Nephron progenitor cell (in vitro differentiated cells): Measurements from ENCODE around the gene OR4D9.
A peak's percentile ranks its signal among the peaks of the same experiment; 100 is the strongest.

ENCODE experiments used
- DNase-seq: peaks from one replicate; pipeline ENCODE4 v3.0.0; 2021
- H3K27ac Mint-ChIP-seq: 2 replicates; pipeline ENCODE4 v1.8.0; 2021; ENCODE audit warnings: mild to moderate bottlenecking, moderate library complexity, mixed read lengths
- H3K27me3 Mint-ChIP-seq: 2 replicates; pipeline ENCODE4 v1.8.0; 2021; ENCODE audit warnings: mild to moderate bottlenecking, low read depth, mixed read lengths; ENCODE audit not compliant: poor library complexity
- H3K36me3 Mint-ChIP-seq: 2 replicates; pipeline ENCODE4 v1.8.0; 2021; ENCODE audit warnings: low read depth, mixed read lengths
- H3K4me1 Mint-ChIP-seq: 2 replicates; pipeline ENCODE4 v1.8.0; 2021; ENCODE audit warnings: mixed read lengths
- H3K4me3 Mint-ChIP-seq: 2 replicates; pipeline ENCODE4 v1.8.0; 2021; ENCODE audit warnings: mild to moderate bottlenecking, moderate library complexity, mixed read lengths
- H3K9me3 Mint-ChIP-seq: 2 replicates; pipeline ENCODE4 v1.8.0; 2021; ENCODE audit warnings: mild to moderate bottlenecking, moderate library complexity, mixed read lengths
- TF ChIP-seq, protein P1 (sequence below): fragments of 200-600 bp; sonication (generic); IDR thresholded peaks from 2 replicates; pipeline ENCODE4 v1.5.0; 2021; ENCODE audit warnings: antibody characterized with exemption

The OR4D9 gene

DNA sequence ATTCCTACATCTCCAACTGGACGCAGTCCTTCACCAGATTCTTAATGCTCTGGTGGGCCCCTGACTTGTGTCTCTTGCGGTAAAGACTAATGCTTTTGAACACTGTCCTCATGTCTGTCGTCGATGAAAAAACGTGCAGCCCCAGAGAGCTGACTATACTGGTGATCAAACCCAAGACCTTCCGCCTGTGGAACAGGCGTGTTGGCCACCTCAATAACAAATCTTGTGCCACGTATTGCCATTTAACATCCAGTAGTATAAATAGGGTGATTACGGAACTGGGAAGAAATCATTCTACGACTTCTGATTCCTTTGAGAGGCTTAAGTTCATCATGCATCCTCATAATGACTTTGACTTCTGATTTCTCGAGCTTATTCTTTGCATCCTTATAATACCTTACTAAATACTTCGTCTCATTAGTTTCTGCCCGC lies 45.6 kb downstream of the OR4D9 start:
- TF ChIP-seq, protein P1, sequence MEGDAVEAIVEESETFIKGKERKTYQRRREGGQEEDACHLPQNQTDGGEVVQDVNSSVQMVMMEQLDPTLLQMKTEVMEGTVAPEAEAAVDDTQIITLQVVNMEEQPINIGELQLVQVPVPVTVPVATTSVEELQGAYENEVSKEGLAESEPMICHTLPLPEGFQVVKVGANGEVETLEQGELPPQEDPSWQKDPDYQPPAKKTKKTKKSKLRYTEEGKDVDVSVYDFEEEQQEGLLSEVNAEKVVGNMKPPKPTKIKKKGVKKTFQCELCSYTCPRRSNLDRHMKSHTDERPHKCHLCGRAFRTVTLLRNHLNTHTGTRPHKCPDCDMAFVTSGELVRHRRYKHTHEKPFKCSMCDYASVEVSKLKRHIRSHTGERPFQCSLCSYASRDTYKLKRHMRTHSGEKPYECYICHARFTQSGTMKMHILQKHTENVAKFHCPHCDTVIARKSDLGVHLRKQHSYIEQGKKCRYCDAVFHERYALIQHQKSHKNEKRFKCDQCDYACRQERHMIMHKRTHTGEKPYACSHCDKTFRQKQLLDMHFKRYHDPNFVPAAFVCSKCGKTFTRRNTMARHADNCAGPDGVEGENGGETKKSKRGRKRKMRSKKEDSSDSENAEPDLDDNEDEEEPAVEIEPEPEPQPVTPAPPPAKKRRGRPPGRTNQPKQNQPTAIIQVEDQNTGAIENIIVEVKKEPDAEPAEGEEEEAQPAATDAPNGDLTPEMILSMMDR = no peak
- DNase-seq = no peak
- Mint-ChIP-seq H3K4me1 (peaks cover 23% of the 10 kb centered on the region), H3K9me3 (peaks cover 3% of the 10 kb centered on the region), H3K27me3 (peaks cover 27% of the 10 kb centered on the region), H3K4me3 (peak overlapping the region; percentile 87), H3K27ac (no peak overlapping the region), H3K36me3 (no peaks in the 10 kb centered on the region)

DNA sequence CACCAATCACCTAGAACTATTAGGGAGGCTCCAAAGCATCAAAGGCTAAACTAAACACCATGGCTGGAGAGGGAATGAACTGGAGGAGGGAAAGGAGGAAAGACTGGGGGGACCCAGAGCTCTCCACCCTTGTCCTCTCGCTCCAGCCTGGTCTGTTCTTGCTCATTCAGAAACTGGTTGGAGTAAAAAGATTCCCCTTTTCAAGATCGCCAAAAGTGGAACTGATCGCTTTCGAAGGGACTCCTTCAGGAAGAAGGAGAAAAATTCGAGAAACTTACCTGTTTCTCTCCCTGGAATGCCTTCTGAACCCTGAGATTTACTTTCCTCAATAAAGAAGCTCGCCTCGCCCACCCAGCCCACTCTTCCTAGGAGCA lies 46.9 kb downstream of the OR4D9 start:
- peak overlapping the region; percentile 87 for H3K4me3 Mint-ChIP-seq

DNA sequence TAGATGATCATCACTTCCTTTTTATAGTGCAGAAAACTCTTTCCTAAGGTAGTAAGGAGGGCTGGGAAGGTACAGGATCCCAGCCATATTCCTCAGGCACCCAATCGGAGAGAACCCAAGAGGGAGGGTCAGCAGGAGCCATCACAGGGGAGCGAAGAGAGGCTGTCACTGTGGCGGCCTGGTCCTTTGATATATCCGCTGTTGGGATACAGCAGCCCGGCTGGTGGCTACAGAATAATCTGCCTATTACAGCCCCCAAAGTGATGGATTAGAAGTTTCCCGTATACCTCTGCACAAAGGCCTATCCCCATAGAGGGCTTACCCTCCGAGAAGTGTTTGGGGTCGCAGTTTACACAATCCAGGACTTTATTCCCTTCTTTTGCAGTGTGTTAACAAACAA lies 48.5 kb downstream of the OR4D9 start:
- DNase-seq = no peak
- Mint-ChIP-seq H3K36me3 (no peaks in the 10 kb centered on the region), H3K27me3 (peaks cover 21% of the 10 kb centered on the region), H3K4me3 (peak overlapping the region; percentile 92), H3K4me1 (peaks cover 19% of the 10 kb centered on the region), H3K9me3 (peaks cover 3% of the 10 kb centered on the region), H3K27ac (peak overlapping the region; percentile 97)
- TF ChIP-seq, protein P1 = no peak

More for the DNA sequence above, 46.9 kb downstream of the OR4D9 start:
- Mint-ChIP-seq H3K36me3 (no peaks in the 10 kb centered on the region), H3K9me3 (peaks cover 3% of the 10 kb centered on the region), H3K27ac (no peak overlapping the region), H3K4me1 (peaks cover 19% of the 10 kb centered on the region), H3K27me3 (peaks cover 27% of the 10 kb centered on the region)
- TF ChIP-seq, protein P1 = no peak
- DNase-seq = no peak

GRCh38 chr11:59560290-59560701 lies 49.0 kb downstream of the OR4D9 start:
- Mint-ChIP-seq H3K9me3 (peaks cover 3% of the 10 kb centered on the region), H3K4me3 (peak overlapping the region; percentile 92), H3K4me1 (peaks cover 19% of the 10 kb centered on the region), H3K27ac (peak overlapping the region; percentile 97), H3K27me3 (peaks cover 21% of the 10 kb centered on the region), H3K36me3 (no peaks in the 10 kb centered on the region)
- peak; percentile 81 for DNase-seq
- TF ChIP-seq, protein P1 = no peak

GRCh38 chr11:59560702-59561473 lies 49.5 kb downstream of the OR4D9 start:
- TF ChIP-seq, protein P1 = no peak
- peak; percentile 86 for DNase-seq
- H3K9me3 Mint-ChIP-seq = peaks cover 3% of the 10 kb centered on the region
- H3K27ac Mint-ChIP-seq = peak overlapping the region; percentile 97
- peaks cover 20% of the 10 kb centered on the region for H3K27me3 Mint-ChIP-seq
- peaks cover 16% of the 10 kb centered on the region for H3K4me1 Mint-ChIP-seq
- H3K36me3 Mint-ChIP-seq = no peaks in the 10 kb centered on the region
- H3K4me3 Mint-ChIP-seq = peak overlapping the region; percentile 92

DNA sequence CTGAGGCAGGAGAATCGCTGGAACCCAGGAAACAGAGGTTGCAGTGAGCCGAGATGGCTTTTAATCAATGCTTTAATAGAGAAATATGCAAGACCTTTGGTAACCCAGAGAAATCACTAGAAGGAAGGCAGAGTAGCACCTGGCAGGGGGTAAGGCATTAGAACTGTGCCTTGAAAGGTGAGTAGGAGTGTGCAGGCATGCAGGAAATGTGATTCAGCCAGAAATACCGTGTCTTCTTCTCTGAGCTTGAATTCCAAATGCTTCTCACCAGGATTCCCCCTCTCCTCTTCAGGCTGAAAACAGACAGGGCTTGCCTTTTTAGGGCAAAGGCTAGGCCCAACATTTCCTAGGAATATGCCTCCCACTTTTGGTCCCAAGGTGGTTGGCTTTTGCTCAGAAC lies 51.0 kb downstream of the OR4D9 start:
- Mint-ChIP-seq H3K4me1 (peaks cover 10% of the 10 kb centered on the region), H3K9me3 (peaks cover 3% of the 10 kb centered on the region), H3K4me3 (peak overlapping the region; percentile 54), H3K27me3 (peaks cover 11% of the 10 kb centered on the region), H3K36me3 (no peaks in the 10 kb centered on the region), H3K27ac (no peak overlapping the region)
- TF ChIP-seq, protein P1 = no peak
- DNase-seq = no peak
